Fibroblast of mammary gland (primary cell): ENCODE results near the gene PBX1.
"Not testable (repeated sequence)": the region's sequence is repeated elsewhere in the genome, so short reads cannot be mapped to it uniquely, and the experiment has no call there.

ENCODE experiments used
- DNase-seq: peaks from one replicate; pipeline ENCODE4 v3.0.0-alpha.2; 2010; ENCODE audit warnings: low read depth
- H3K4me3 ChIP-seq: 2 replicates; pipeline ENCODE4 v1.5.1; 2011; ENCODE audit warnings: low read depth, mild to moderate bottlenecking, low read length, moderate library complexity; ENCODE audit not compliant: control insufficient read depth
- CTCF ChIP-seq: conservative IDR thresholded peaks from 2 replicates; pipeline ENCODE4 v1.5.1; 2011; ENCODE audit warnings: low read depth, low read length, inconsistent platforms; ENCODE audit not compliant: control insufficient read depth, insufficient read depth

PBX1 gene

GRCh38 chr1:164599272-164599671 lies 40.3 kb downstream of the PBX1 start:
- no peak for DNase-seq
- no peak for TF ChIP-seq CTCF
- H3K4me3 ChIP-seq: no peak overlapping the region

- no peak overlapping the region for H3K4me3 ChIP-seq
- no peak for DNase-seq
- TF ChIP-seq CTCF: no peak
Observed at GRCh38 chr1:164601399-164602100, 42.6 kb downstream of the PBX1 start.

DNA sequence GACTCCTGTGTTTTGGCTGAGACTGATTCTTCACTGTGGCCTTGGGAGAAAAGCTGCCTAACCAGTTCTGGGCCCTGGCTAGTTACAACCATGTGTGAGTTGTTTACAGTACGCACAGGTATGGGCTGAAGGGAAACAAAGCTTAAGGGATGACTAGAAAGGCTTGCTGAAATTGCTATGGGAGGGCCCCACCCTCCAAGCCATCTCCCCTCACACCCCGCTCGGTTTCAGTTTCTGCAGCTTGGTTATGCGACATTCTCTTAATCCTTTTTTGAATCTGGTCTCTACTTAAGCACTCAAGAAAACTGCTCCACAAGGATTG lies 43.1 kb downstream of the PBX1 start:
- H3K4me3 ChIP-seq: no peak overlapping the region
- TF ChIP-seq CTCF: no peak

DNA sequence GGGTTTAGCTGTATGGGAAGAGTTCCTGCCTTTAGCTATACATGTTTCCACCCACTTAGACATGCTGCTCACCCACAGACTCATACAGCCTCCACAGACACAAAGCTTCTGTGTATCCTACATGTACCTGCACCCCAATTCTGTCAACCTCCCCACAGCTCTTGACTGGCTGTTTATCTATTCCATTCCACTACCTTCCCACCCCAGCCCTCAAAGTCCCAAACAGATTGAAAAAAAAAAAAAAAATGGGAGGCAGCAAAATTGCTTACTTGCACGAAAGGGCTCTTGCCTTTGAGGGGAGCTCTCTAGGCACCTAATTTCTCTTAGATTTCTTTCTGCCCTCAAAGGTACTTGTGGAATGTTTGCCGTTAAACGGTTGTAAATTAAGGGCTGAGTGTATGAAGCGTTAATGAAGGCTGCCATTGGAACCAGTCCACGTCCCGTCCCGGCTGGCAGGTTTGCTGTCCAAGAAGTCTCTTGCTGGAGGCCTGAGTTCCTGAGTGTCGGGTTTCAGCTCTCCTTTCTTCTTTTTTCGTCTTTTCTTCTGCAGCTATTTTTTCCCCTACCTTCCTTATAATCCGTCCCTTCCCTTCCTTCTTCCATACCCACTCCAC lies 43.6 kb downstream of the PBX1 start:
- peak; percentile 3 for TF ChIP-seq CTCF
- DNase-seq: peak; percentile 45
- no peak overlapping the region for H3K4me3 ChIP-seq

More for the DNA sequence above, 43.1 kb downstream of the PBX1 start:
- DNase-seq: no peak

DNA sequence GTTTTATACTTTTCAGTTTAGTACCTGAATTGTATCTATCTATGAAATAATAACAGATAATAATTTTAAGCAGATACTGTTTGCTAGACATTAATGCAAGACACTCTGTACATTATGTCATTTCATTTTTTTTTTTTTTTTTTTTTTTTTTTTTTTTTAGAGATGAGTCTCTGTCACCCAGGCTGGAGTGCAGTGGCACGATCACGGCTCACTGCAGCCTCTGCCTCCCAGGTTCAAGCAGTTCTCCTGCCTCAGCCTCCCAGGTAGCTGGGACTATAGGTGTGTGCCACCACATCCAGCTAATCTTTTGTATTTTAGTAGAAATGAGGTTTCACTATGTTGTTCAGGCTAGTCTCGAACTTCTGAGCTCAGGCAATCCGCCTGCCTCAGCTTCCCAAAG lies 44.8 kb downstream of the PBX1 start:
- DNase-seq, H3K4me3 ChIP-seq: not testable (repeated sequence)

- TF ChIP-seq CTCF: no peak
- no peak overlapping the region for H3K4me3 ChIP-seq
- peak; percentile 60 for DNase-seq
Observed at GRCh38 chr1:164604541-164604940, 45.6 kb downstream of the PBX1 start.

GRCh38 chr1:164605254-164606091 lies 46.5 kb downstream of the PBX1 start:
- no peak for DNase-seq
- no peak for TF ChIP-seq CTCF
- H3K4me3 ChIP-seq: no peak overlapping the region
